Hippocampal formation (tissue), 2 donors: ENCODE results near the gene CDH18.

Experiments used
- DNase-seq, 2 donors: peaks; one replicate each; lab custom pipeline; 2025; lab: John Stamatoyannopoulos, UW

Gene CDH18

DNA sequence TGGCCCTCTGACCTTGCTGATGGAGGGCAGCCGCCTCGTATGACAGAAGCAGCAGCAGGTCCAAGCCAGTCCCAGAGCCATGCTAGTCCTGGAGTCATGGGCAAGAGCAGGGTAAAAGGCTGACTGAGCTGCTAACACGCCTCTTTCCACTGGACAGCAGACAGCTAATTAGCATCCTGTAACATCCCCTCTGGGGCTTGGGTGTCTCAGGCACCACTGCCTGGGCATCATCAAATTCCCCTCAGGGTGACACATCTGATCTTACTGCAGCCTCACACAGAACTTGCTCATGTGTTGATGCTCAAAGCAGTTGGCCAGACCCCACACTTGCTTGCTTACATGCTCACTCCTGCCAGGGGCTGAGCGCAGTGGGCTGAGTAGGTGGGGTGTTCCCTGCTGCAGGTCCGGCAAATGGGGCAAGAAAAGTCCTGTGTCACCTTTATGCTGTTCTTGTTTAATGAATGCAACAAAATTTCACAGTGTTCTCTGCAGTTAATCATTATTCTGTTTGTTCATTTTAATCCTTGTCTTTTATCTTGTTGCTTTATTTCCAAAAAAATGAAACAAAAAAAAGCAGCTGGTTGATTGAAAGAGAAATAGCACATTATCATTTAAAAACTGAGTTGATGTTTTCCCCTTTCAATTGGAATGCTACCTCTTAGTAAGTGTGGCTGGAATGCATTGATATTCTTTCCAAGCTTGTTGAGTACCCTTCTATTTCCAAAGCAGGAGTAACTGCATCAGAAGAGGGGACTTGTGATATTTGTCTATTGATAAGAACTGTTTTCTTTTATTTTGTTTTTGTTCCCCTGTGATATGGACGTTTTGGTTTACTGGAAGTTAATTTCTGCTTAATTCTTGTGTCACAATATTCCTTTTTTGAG is 254.1 kb downstream of the CDH18 start:
- no peak for DNase-seq

DNA sequence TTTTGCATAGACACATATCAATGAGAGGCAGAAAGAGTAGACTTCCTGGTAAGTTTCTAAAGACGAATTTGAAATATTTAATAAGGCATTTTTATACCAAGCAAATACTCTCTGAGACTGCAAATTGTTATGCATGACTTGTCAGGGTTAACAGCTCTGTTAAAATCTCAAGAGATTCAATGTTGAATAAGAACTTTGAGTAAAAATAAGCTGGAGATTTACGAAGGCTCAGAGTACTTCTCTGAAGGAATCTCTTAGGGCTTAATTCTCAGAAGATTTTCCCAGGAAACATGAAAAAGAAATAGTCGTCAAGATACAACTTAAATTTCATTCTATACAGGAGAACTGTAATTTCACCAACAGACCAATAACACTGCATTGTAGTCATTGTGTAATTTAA is 259.4 kb downstream of the CDH18 start:
- DNase-seq: no peak

DNA sequence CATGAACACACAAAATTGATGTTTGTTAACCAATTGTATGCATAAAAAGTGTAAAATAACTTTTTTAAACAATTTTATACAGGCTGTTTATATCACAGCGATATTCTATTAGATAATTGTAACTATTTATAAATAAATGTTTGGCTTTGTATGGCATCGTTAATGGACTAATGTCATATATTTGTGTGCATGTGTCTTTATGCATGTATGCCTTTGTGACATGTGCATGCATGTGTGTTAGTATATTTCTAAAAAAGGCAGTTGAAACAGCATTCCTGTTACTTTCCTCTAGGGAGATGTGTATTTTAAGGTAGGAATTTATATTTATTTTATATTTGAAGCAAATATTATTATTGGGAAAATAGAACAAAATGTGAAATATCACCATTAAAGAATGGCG is 268.9 kb downstream of the CDH18 start:
- DNase-seq: no peak

DNA sequence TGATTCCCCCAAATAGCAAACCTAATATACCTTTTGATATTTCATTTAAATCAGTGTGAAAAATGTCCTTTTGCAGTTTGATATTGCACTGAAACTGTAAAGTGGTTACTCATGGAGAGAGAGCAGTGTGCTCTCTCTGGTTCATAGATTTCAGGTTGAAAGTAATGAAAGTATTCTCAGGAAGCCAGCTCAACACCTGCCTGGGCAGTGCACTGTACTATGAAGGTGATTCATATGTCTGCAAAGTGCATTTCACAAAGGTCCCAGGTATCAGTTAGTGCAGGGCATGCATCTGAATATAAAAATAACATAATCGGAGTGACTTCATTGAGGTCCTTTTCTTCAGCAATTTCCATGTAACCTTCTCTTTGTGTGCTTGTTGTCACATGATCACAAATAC is 274.3 kb downstream of the CDH18 start:
- DNase-seq: no peak

DNA sequence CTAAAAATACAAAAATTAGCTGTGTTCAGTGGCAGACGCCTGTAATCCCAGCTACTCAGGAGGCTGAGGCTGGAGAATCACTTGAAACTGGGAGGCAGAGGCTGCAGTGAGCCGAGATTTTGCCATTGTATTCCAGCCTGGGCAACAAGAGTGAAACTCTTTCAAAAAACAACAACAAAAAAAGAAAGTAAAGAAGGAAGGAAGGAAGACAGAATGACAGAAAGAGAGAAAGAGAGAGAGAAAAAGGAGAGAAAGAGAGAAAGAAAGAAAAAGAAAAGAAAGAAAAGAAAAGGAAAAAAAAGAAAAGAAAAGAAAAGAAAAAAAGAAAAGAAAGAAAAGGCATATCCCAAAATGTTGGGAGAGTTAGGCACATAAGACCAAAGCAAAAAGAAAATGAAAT is 278.6 kb downstream of the CDH18 start:
- no peak for DNase-seq

DNA sequence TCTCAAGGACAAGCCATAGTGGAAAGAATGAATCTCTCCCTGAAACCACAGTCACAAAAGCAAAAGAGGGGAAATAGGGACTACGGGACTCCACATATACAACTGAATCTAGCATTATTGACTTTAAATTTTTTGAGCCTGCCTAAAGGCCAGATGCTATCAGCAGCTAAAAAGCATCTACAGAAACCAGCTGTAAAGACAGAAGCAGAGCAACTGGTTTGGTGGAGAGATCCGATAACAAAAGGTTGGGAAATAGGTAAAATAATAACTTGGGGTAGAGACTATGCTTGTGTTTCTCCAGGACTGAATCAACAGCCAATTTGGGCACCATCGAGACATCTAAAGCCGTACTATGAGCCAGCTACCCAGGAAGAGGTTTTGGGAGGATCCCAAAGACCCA is 281.2 kb downstream of the CDH18 start:
- DNase-seq: no peak

DNA sequence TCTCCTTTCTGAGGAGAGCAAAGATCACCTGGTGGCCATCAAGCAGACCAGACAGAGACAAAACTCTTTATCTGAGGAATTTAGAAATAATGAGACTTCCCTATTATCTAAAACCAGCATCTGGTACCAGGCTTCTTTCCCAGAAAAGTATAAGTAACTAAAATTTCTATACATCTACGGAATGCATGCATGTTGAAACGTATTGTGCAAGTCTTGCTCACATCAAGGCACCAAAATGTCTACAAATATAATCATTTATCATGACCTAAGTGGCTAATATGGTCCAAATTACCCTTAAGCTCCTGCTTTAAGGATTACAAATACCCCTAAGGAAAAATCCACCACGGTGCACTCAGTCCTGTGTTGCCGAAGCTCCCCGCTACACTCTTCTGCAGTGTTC is 286.3 kb downstream of the CDH18 start:
- DNase-seq: no peak

DNA sequence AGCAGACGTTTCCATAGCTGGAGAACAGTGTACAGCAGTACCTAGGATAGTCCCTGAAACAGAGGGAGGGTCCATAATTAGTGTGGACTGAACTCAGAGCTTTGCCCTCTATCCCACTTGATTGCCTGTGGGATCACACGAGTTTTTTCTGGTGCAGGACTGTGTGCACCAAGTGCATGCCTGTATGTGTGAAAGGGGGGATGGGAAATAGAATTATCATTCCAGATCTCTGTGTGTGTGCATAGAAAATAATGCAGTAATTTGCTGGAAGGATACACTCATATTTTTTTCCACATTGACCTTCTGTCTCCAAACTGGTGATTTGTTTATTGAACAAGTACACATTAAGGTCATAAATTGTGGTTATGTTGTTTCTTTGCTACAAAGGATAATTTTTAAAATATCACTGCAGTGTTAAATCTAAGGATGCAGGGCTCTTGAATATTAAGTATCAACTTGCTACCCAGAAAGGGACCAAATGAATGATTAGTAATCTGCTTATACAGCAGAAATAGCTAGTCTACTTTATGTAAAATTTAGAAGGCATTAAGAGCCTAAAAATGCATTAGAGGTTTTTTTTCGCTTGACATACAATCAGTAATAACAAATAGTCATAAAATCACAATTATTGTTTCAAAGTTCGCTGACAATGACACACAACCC is 292.9 kb downstream of the CDH18 start:
- DNase-seq: no peak

DNA sequence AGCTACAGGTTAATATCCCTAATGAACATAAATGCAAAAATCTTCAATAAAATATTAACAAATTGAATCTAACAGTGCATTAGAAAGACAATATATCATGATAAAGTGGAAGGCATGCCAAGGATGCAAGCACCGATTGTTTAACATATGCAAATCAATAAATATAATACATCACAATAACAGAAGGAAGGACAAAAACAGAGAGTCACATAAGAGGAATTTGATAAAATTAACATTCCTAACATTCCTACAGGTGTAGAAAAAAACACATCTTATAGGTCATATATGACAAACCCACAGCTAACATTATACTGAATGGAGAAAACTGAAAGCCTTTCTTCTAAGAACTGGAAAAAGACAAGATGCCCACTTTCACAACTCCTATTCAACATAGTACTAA is 297.0 kb downstream of the CDH18 start:
- no peak for DNase-seq

DNA sequence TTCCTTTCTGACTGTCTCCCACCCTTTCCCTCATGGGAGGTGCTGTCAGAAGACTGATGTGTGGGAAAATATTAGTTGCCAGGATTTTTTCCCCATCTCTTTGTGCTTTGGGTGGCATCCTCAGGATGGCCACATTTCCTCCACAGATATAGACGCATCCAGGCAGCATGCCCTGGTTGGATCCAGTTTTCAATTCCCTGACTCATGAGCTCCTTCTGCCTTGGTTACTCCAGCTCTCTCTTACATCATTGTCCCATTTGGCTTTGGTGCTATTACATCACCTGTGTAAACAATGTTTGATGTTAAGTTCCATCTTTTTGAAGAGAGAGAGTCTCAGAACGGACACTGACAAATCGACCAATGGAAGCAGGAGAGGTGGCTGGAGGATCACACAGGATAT is 302.5 kb downstream of the CDH18 start:
- DNase-seq: no peak

DNA sequence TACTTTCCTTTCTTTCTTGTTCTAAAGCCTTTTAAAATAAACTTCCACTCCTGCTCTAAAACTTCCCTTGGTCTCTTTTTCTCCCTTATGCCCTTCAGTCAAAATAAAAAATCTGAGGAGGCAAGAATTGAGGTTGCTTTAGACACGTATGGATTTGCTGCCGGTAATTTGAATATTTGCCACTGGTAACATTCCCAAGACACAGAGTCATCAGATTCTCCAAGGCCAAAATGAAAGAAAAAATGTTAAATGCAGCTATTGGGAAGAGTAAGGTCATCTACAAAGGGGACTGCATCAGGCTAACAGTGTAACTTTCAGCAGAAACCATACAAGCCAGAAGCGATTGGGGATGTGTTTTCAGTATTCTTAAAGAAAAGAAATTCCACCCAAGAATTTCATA is 311.1 kb downstream of the CDH18 start:
- DNase-seq: no peak

DNA sequence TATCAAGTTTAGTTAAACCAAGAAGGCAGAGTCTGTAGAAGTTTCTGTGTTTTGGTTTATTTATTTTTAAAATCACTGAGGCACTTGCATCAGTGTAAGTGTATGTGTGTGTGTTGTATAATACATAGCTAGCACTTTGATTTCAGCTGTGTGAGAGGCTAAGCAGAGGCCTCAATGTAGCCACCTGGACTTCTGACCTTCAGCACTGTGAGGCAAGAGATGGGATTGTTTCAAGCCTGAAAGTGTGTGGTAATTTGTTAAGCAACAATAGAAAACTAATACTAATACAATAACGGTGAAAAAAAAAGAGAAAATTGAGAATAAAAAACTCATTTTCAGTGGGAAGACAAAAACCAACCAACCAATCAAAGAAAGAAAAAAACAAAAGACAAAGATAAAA is 327.3 kb downstream of the CDH18 start:
- DNase-seq: no peak

DNA sequence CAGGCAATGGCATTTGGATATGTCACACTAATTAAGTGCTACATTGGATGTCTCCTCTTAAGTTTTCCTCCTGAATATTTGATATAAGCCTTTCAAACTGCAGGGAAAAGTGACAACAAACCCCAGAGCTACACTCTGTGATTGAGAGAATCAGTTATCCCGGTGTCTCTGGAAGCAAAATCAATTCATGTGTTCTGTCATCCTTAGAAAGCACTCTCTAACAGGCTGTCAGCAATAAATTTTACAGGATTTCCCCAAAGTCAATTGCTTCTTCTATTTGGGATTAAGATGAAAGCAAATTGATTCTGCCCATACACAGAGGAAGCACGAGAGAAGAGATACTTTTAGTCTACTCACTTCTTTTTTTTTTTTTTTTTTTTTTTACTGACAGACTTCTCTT is 332.4 kb downstream of the CDH18 start:
- DNase-seq: no peak

DNA sequence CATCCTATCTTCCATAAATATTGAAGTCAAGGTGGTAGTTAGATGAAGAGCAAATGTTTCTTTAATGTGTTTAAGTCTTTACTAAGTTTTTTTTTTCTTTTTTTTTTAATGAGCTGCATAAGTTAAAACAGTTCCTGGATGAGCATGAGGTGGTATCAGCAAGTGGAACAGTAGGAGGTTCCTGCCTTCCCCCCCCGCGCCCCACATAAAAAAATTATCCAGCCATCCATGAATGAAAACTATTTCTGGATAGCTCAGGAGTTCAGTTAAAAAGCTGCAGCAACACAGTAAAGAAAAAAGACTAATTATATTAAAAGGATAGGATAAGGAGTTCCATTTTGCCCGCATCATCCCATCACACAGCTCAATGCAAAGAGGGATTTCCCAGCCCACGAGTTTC is 349.5 kb downstream of the CDH18 start:
- no peak for DNase-seq

DNA sequence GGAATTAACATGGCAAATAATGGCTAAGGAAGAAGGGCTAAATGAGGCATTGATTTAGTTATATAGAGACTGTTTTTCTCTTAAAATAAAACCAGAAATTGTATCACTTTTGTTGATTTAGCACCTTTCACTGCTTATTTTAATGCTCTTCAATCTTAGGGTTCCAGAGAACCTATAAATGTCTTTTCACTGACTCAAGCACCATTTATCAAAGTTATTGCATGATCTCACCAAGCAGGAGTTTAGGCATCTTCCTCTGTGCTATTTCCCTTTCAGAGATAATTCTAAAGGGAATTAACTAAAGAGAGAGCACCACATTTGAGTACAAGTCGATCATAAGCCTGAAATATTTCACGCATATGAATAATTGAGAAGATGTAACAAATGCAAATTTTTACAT is 357.1 kb downstream of the CDH18 start:
- DNase-seq: no peak

DNA sequence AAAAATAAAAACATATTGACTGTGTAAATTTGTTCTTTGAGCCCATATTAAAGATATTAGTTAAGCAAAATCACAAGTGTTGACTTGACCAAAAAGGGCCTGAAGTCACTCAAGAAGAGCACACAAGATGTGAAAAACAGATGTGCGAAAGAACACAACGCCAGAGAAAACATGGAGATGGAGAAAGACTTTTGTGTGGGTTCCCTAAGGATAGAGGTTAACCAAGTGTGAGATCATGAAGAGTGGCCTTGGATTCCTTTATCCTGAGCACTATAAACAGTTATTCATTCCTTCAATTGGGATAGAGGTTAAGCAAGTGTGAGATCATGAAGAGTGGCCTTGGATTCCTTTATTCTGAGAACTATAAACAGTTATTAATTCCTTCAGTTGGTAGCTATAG is 361.8 kb downstream of the CDH18 start:
- no peak for DNase-seq

DNA sequence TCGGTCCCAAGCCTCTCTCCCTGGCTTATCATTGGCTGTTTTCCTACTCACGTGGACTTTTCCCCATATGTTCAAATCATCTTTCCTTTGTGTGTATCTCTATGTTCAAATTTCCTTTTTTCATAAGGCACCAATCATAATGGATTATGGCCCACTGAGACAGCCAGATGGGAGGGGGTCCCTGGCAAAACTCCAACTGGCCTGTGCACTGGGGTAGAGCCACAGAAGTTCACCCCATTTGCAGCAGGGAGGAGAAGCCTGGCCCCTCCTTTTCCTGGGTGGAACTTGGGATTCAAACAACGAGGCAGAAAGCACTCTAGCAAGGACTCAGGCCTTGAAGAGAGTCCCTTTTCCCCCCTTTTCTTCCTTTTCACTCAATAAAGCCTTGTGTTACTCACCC is 362.4 kb downstream of the CDH18 start:
- DNase-seq: no peak

DNA sequence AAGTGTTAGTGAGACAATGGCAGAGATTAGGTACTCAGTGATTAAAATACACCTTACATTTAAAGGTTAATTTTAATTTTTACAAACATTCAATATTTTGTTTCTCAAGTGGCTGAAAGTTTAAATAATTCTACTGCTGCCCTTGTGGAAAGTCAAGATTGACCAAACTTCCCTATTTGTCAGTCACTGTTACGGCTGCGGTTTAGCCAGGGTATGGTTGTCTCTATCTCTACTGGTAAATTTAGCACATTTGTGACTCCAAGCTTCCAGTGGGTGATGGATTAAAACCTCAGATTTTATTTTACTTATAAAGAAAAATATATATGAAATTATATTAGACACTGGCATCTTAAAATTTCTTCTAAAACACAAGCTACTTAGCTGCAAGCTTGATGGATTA is 368.4 kb downstream of the CDH18 start:
- DNase-seq: no peak

DNA sequence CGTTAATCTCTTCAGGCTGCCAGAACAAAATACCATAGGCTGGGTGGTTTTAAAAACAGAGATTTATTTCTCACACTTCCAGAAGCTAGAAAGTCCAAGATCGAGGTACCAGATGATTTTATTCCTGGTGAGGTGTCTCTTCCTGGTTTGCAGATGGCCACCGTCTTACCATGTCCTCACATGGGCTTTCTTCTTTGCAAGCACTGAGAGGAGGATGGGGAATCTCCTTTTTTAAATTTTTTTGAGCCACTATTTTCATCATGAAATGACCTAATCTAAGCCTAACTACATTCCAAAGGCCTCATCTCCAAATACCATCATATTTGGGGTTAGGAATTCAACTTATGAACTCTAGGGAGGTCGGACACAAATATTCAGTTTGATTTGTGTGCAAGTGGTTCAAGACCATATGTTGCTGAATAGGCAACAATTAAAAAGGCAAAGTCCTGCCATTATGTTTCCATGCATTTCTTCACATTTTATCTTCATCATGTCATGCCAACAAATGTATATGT is 371.2 kb downstream of the CDH18 start:
- no peak for DNase-seq

DNA sequence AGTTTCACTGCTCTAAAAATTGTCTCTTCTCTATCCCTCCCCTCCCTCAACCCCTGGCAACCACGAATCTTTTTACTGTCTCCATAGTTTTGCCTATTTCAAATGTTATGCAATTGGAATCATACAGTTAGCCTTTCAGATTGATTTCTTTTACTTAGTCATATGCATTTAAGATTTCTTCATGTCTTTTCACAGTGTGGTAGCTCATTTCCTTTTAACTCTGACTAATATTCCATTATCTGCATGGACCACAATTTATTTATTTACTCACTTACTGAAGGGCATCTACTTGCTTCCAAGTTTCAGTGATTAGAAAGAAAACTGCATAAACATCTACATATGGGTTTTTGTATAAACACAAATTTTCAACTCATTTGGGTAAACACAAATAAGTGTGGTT is 372.3 kb downstream of the CDH18 start:
- DNase-seq: no peak

DNA sequence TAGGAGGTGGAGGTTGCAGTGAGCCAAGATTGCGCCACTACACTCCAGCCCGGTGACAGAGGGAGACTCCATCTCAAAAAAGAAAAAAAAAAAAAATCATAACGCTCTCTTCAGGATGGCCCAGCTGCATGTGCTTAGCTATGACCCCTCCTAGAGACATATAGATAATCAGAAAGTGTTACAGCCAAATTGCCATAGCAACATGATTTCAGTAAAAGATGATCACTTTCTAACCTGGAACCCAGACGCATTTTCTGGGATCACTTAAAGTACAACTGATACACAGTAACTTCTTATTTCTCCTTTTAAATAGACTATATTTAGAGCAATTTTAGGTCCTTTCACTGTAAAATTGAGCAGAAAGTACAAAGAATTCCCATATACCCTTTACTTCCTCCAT is 372.9 kb downstream of the CDH18 start:
- DNase-seq: no peak

DNA sequence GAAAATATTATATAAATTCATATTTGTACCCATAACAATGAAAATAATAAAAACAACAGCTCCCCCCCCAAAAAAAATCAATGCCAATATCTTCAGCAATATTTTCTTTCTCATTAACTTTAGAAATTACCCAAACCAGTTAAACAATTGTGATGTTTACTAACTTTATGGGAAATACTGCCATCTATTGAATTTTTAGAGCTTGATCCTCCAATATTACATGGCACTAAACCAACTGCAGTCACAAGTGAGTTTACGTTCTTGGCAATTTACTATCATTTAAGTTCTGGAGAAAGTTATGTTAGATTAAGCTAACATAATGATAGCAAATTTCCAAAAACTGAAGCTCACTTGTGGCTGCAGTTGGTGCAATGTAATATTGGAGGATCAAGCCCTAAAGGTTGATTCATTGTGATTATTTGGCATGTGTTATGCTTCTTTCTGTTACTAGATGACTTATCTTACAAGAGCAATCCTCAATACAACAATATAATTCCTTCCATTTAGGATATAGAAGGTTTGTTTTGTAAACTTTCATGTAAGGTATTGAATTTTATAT is 379.5 kb downstream of the CDH18 start:
- DNase-seq: peak in 1 of 2 donors; percentile 38

DNA sequence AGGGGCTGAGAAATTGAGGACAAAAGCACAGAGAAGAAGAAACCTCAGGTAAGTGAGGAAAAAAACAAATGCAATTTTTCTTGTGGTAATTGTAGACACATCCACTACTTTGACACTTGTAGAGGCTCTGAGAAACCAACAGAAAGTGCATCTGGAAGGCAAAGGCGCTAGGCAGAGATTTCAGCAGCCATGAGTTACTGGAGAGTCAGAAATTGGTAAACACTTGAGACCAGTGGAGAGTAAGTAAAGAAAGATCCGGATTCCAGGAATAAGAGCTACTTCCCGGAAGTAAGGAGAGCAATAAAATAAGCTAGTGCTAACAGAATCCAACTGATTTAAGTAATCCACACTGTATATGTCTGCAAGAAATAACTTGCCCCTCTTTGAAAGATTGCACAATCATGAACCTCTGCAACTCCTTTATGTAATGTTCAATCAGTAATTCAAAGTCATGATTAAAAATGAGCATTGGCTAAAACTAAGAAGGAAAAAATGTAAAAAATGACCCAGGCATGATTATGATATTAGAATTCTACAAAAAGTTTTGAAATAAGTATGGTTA is 382.1 kb downstream of the CDH18 start:
- DNase-seq: no peak
